ENCODE data around the gene PLPP1. TPM values are rescaled to one million over a fixed set of nuclear protein-coding genes. Genes with fewer than 3 reads are reported as not detected.

Gene PLPP1
- total RNA-seq, 2 donors from 2014 or later: 29.0 to 100 TPM

GRCh38 chr5:55546947-55547346 is 12.2 kb upstream of the PLPP1 start:
- no peaks in the 10 kb centered on the region for H3K36me3 Mint-ChIP-seq (ENCODE audit: low read depth)
- peaks cover 18% of the 10 kb centered on the region for H3K4me1 Mint-ChIP-seq
- no peak overlapping the region for H3K27ac ChIP-seq (ENCODE audit: low read depth, low read length)
- no peaks in the 10 kb centered on the region for H3K27me3 ChIP-seq (ENCODE audit: control insufficient read depth, insufficient read depth, low read length, poor library complexity, severe bottlenecking)
- no peak overlapping the region for H3K27ac Mint-ChIP-seq
- no peaks in the 10 kb centered on the region for H3K27me3 Mint-ChIP-seq (ENCODE audit: insufficient read depth)
- no peaks in the 10 kb centered on the region for H3K9me3 Mint-ChIP-seq
- H3K9ac ChIP-seq (ENCODE audit: extremely low read depth, low read length, poor library complexity, severe bottlenecking): no peak overlapping the region
- H3K4me1 ChIP-seq (ENCODE audit: control insufficient read depth, insufficient read depth, low read length): no peaks in the 10 kb centered on the region
- H3K4me3 ChIP-seq (ENCODE audit: low read length): no peak overlapping the region
- no peaks in the 10 kb centered on the region for H3K36me3 ChIP-seq (ENCODE audit: control insufficient read depth, insufficient read depth, low read length)
- 88 to 100% methylated on average over 1 to 2 of the region's 2 CpGs for WGBS, 2 experiments (ENCODE audit: insufficient coverage in 1 of 2, insufficient read length in 1 of 2)
- H3K4me3 Mint-ChIP-seq: no peak overlapping the region
- no peak for TF ChIP-seq CTCF (conservative IDR thresholded peaks at IDR 0.05)
- DNase-seq: no peak
- no peaks in the 10 kb centered on the region for H3K9me3 ChIP-seq (ENCODE audit: control insufficient read depth, low read length)

GRCh38 chr5:55544341-55544740 is 9.6 kb upstream of the PLPP1 start:
- DNase-seq: no peak
- Histone ChIP-seq H3K36me3 (ENCODE audit: control insufficient read depth, insufficient read depth, low read length) (no peaks in the 10 kb centered on the region), H3K9me3 (ENCODE audit: control insufficient read depth, low read length) (no peaks in the 10 kb centered on the region), H3K4me3 (ENCODE audit: low read length) (no peak overlapping the region), H3K27ac (ENCODE audit: low read depth, low read length) (no peak overlapping the region), H3K9ac (ENCODE audit: extremely low read depth, low read length, poor library complexity, severe bottlenecking) (no peak overlapping the region), H3K4me1 (ENCODE audit: control insufficient read depth, insufficient read depth, low read length) (peaks cover 3% of the 10 kb centered on the region), H3K27me3 (ENCODE audit: control insufficient read depth, insufficient read depth, low read length, poor library complexity, severe bottlenecking) (no peaks in the 10 kb centered on the region)
- no peaks in the 10 kb centered on the region for H3K27me3 Mint-ChIP-seq (ENCODE audit: insufficient read depth)
- no peaks in the 10 kb centered on the region for H3K9me3 Mint-ChIP-seq
- TF ChIP-seq CTCF (conservative IDR thresholded peaks at IDR 0.05): no peak
- no peak overlapping the region for H3K27ac Mint-ChIP-seq
- H3K4me3 Mint-ChIP-seq: no peak overlapping the region
- 50 to 91% methylated on average over 1 to 2 of the region's 2 CpGs for WGBS, 2 experiments (ENCODE audit: insufficient coverage in 1 of 2, insufficient read length in 1 of 2)
- peaks cover 23% of the 10 kb centered on the region for H3K4me1 Mint-ChIP-seq
- H3K36me3 Mint-ChIP-seq (ENCODE audit: low read depth): no peaks in the 10 kb centered on the region

GRCh38 chr5:55541056-55541635 is 6.4 kb upstream of the PLPP1 start:
- no peaks in the 10 kb centered on the region for H3K36me3 ChIP-seq (ENCODE audit: control insufficient read depth, insufficient read depth, low read length)
- H3K9me3 ChIP-seq (ENCODE audit: control insufficient read depth, low read length): no peaks in the 10 kb centered on the region
- Mint-ChIP-seq H3K27me3 (ENCODE audit: insufficient read depth) (no peaks in the 10 kb centered on the region), H3K36me3 (ENCODE audit: low read depth) (no peaks in the 10 kb centered on the region), H3K4me3 (no peak overlapping the region), H3K27ac (peak overlapping the region; percentile 20), H3K9me3 (no peaks in the 10 kb centered on the region), H3K4me1 (peaks cover 22% of the 10 kb centered on the region)
- no peak overlapping the region for H3K27ac ChIP-seq (ENCODE audit: low read depth, low read length)
- DNase-seq: no peak
- no peaks in the 10 kb centered on the region for H3K27me3 ChIP-seq (ENCODE audit: control insufficient read depth, insufficient read depth, low read length, poor library complexity, severe bottlenecking)
- no peak overlapping the region for H3K4me3 ChIP-seq (ENCODE audit: low read length)
- no peak overlapping the region for H3K9ac ChIP-seq (ENCODE audit: extremely low read depth, low read length, poor library complexity, severe bottlenecking)
- 78 to 86% methylated on average over 1 of the region's 1 CpG for WGBS, 2 experiments (ENCODE audit: insufficient coverage in 1 of 2, insufficient read length in 1 of 2)
- peaks cover 3% of the 10 kb centered on the region for H3K4me1 ChIP-seq (ENCODE audit: control insufficient read depth, insufficient read depth, low read length)
- TF ChIP-seq CTCF (conservative IDR thresholded peaks at IDR 0.05): no peak
